Measurements from ENCODE around the gene TPGS2. TPM values are rescaled to one million over a fixed set of nuclear protein-coding genes. Genes with fewer than 3 reads are reported as not detected.

The TPGS2 gene
- total and polyA plus RNA-seq, 2 of the 13 experiments (the other 11 are each of a cell fraction or from before 2014, with no cell fraction given) = 73.3 to 137 TPM

GRCh38 chr18:36839835-36840234 lies 11.0 kb upstream of the TPGS2 start:
- TF ChIP-seq NCOR1 (IDR thresholded peaks at IDR 0.05; ENCODE audit: borderline replicate concordance, low read length) = no peak
- TF ChIP-seq BCLAF1 (IDR thresholded peaks at IDR 0.05) = no peak
- no peak for TF ChIP-seq SMC3 (IDR thresholded peaks at IDR 0.05; ENCODE audit: low read length)
- no peak for TF ChIP-seq ATF7 (IDR thresholded peaks at IDR 0.05)
- no peak for TF ChIP-seq ATF7 (CRISPR knock-in tag; IDR thresholded peaks at IDR 0.05)
- no peak for TF ChIP-seq KMT2B (CRISPR knock-in tag; IDR thresholded peaks at IDR 0.05)
- TF ChIP-seq ZNF468 (CRISPR knock-in tag; IDR thresholded peaks at IDR 0.05) = no peak
- TF ChIP-seq ZNF136 (CRISPR knock-in tag; IDR thresholded peaks at IDR 0.05; ENCODE audit: low read depth) = no peak
- TF ChIP-seq BRF2 (CRISPR knock-in tag; IDR thresholded peaks at IDR 0.05) = no peak
- no peak for TF ChIP-seq KDM2A (CRISPR knock-in tag; IDR thresholded peaks at IDR 0.05; ENCODE audit: borderline replicate concordance, low read depth)
- Histone ChIP-seq H3K36me3 (replicated peaks in 1 of 2; ENCODE audit: control insufficient read depth in 1 of 2, insufficient read depth in 2 of 2, low read length in 2 of 2) (peaks cover 0 to 4% of the 10 kb centered on the region in 2 experiments; a peak in 1 of 5 replicates), H3K27ac (ENCODE audit: extremely low read length, insufficient read depth, low read length) (no peak overlapping the region), H3K4me1 (ENCODE audit: insufficient read depth, low read length) (no peaks in the 10 kb centered on the region), H3K4me2 (ENCODE audit: low read depth, low read length) (no peak overlapping the region), H4K20me1 (ENCODE audit: insufficient read depth, low read length) (no peaks in the 10 kb centered on the region), H3K4me3 (replicated peaks in 1 of 3; ENCODE audit: insufficient read depth in 1 of 3, low read depth in 2 of 3, low read length in 3 of 3) (no peak overlapping the region), H3K79me2 (ENCODE audit: insufficient read depth, low read length) (no peaks in the 10 kb centered on the region), H3K9ac (ENCODE audit: insufficient read depth, low read depth, low read length) (no peak overlapping the region), H3K27me3 (ENCODE audit: control insufficient read depth in 1 of 2, insufficient read depth in 2 of 2, low read length in 2 of 2) (no peaks in the 10 kb centered on the region), H3K9me3 (ENCODE audit: low read length) (no peaks in the 10 kb centered on the region), H2AFZ (ENCODE audit: low read length) (no peak overlapping the region)
- 94% methylated on average over 4 of the region's 4 CpGs for WGBS (ENCODE audit: low lambda C conversion rate)
- no peak for ATAC-seq
- DNase-seq (ENCODE audit: low spot score) = no peak
- in situ Hi-C loops (cut with HindIII; ENCODE audit: extremely low pct_ligation_motif_present, low pct_unique_long_range_greater_than_20kb) = no loop called here
- CTCF ChIA-PET (ENCODE audit: low intra/inter-chr PET ratio, low total read pairs) = no interaction called here
- POLR2A ChIA-PET = no interaction called here
- intact Hi-C loops (cut with micrococcal nuclease; ENCODE audit: unreplicated experiment) = no loop called here
- FAIRE-seq = no peak
- no TSS peak for BruUV-seq (replicated peaks)
